ENCODE data around the gene PPP2R5A.

Gene PPP2R5A

DNA sequence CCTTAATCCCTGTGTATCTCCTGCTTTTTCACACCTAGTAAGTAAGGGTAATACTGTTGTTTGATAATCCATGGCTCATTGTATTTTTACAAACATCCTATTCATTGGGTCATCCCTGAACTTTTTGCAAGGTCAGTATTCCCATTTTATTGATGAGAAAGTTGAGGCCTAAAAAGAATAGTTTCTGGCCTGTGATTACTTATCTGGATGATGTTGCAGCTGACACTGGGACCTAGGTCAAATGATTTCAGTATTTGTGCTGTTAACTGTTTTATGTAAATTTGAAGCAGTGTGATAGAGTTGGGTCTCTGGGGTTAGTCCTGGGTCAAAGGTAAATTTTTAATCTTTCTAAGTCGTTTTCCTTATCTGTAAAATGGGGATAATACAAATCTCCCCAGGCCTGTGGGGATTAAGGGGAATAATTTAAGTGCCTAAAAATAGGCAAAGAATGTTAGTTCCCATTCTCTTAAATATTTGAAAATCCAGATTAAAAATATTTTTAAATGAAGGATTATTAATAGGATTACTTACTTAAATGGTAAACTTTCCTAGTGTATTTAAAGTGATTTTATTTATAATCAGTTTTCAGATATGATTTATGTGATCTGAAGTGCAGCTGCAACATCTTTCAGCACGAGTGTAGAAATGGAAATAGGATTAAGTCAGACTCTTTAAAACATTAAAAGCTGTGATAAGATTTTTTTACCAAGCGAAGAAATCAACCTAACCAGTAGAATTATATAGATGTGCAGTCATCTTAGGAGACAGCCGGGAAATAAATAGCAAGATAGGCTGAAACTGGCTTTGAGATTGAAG lies 4.3 kb downstream of the PPP2R5A start:
- Histone ChIP-seq H3K4me1 (ENCODE audit: control insufficient read depth in 1 of 2, insufficient read depth in 2 of 2, low read length in 2 of 2) (peaks cover 3 to 43% of the 10 kb centered on the region in 2 donors), H3K36me3 (ENCODE audit: control insufficient read depth in 1 of 2, insufficient read depth in 2 of 2, low read length in 2 of 2) (no peaks in the 10 kb centered on the region), H3K27me3 (ENCODE audit: low read depth, low read length) (no peaks in the 10 kb centered on the region), H3K9me3 (ENCODE audit: control insufficient read depth in 1 of 2, low read length in 2 of 2) (no peaks in the 10 kb centered on the region), H3K27ac (ENCODE audit: low read length) (no peak overlapping the region), H3K4me3 (ENCODE audit: low read depth in 1 of 2, low read length in 2 of 2) (no peak overlapping the region)

DNA sequence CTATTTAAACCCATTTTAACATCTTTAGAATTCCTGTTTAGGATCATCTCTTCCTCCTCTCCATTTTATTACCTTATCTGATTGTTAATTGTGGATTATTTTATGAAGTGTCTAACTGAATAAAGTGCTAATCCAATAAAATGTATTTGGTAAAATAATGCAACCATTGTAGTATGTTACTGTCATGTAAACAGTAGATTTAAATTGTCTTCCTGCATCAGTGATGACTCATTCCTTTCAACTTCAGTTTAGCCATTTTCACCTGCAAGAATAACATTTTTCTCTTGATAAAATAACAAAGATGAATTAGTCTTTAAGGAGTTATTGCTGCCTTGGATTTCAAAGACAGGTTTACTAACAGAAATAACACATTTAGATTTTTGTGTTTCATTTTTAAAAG lies 5.4 kb downstream of the PPP2R5A start:
- no peaks in the 10 kb centered on the region for H3K36me3 ChIP-seq (ENCODE audit: control insufficient read depth in 1 of 2, insufficient read depth in 2 of 2, low read length in 2 of 2)
- H3K4me1 ChIP-seq (ENCODE audit: control insufficient read depth in 1 of 2, insufficient read depth in 2 of 2, low read length in 2 of 2): peaks cover 3 to 42% of the 10 kb centered on the region in 2 donors
- no peak overlapping the region for H3K4me3 ChIP-seq (ENCODE audit: low read depth in 1 of 2, low read length in 2 of 2)
- no peak overlapping the region for H3K27ac ChIP-seq (ENCODE audit: low read length)
- no peaks in the 10 kb centered on the region for H3K9me3 ChIP-seq (ENCODE audit: control insufficient read depth in 1 of 2, low read length in 2 of 2)
- no peaks in the 10 kb centered on the region for H3K27me3 ChIP-seq (ENCODE audit: low read depth, low read length)

DNA sequence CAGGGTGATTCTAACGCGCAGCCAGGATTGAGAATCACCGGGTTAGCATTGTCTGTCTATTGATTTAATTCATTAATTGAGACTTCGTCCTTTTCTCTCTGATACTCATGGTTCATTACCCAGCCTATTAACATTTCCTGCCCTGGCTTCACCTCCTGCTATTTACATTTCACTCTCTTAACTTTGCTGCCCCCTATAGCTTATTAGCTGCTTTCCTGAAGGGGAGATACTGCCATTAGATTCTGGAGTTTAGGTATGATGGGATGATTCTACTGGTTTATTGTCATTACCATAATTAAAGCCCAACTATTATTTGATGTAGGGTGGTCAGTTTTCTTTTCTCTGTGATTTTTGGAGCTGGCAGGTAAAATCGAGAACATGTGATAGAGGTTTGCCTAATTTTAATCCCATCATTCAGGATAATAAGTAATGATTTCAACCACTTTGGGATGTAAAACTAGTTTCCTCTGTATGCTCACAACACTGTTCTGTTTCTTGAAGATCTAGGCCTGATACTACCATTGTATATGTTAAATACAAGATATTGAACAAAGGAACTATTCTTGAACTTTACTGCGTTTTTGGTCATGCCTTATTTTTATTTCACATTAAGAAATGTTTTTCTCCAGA lies 6.4 kb downstream of the PPP2R5A start:
- no peaks in the 10 kb centered on the region for H3K36me3 ChIP-seq (ENCODE audit: control insufficient read depth in 1 of 2, insufficient read depth in 2 of 2, low read length in 2 of 2)
- no peak overlapping the region for H3K27ac ChIP-seq (ENCODE audit: low read length)
- no peaks in the 10 kb centered on the region for H3K9me3 ChIP-seq (ENCODE audit: control insufficient read depth in 1 of 2, low read length in 2 of 2)
- no peak overlapping the region for H3K4me3 ChIP-seq (ENCODE audit: low read depth in 1 of 2, low read length in 2 of 2)
- no peaks in the 10 kb centered on the region for H3K27me3 ChIP-seq (ENCODE audit: low read depth, low read length)
- peaks cover 3 to 42% of the 10 kb centered on the region in 2 donors for H3K4me1 ChIP-seq (ENCODE audit: control insufficient read depth in 1 of 2, insufficient read depth in 2 of 2, low read length in 2 of 2)

DNA sequence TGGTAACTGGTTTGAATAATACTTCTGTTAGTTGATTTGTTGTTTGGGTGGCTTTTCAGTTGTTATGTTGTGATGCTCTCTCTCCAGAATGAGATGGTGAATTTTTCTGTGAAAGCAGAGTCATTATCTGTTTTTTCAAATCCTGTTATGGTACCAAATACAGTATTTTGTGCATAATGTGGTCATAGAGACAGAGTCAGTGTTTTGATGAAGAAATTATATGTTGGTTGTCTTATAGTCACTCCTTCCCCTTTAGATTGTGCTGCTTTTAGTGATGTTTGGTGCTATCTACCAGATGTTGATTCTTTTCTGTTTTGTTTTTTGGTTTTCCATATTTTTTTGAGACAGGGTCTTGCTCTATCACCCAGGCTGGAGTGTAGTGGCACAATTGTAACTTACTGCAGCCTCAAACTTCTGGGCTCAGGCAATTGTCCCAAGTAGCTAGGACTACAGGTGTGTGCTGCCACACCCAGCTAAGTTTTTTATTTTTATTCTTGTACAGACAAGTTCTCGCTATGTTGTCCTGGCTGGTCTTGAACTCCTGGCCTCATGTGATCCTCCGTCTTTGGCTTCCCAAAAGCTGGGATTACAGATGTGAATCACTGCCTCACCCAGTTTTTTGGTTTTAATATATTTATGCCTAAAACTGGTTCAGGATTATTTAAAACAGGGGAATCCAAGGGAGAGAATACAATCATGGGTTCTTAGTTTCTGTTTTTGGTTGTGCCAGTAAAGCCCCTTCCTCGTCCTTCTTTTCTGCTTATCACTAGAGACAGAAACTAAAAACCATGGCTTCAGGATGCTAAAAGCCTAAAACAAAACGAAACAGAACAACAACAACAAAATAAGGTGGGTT lies 7.3 kb downstream of the PPP2R5A start:
- H3K36me3 ChIP-seq (ENCODE audit: control insufficient read depth in 1 of 2, insufficient read depth in 2 of 2, low read length in 2 of 2): no peaks in the 10 kb centered on the region
- H3K27ac ChIP-seq (ENCODE audit: low read length): no peak overlapping the region
- H3K27me3 ChIP-seq (ENCODE audit: low read depth, low read length): no peaks in the 10 kb centered on the region
- peaks cover 3 to 42% of the 10 kb centered on the region in 2 donors for H3K4me1 ChIP-seq (ENCODE audit: control insufficient read depth in 1 of 2, insufficient read depth in 2 of 2, low read length in 2 of 2)
- no peak overlapping the region for H3K4me3 ChIP-seq (ENCODE audit: low read depth in 1 of 2, low read length in 2 of 2)
- no peaks in the 10 kb centered on the region for H3K9me3 ChIP-seq (ENCODE audit: control insufficient read depth in 1 of 2, low read length in 2 of 2)

DNA sequence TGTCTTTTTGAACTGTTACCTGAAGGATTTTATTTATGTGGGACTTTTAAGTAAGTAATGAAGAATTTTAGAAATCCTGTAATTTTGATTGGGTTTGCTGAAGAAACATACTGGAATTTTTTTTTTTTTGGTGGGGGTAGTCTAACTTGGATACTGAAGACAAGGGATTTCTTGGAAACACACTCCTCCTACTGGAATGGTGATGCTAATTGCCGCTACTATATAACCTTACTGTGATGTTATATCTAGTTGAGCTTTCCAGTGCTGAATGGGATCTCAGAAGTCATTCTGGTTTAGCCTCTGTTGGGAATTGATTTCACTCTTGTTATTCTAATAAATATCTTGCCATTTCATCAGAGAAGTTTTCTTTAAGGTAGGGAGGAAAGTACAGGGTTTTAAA lies 8.4 kb downstream of the PPP2R5A start:
- Histone ChIP-seq H3K4me1 (ENCODE audit: control insufficient read depth in 1 of 2, insufficient read depth in 2 of 2, low read length in 2 of 2) (peaks cover 3 to 36% of the 10 kb centered on the region in 2 donors), H3K27ac (ENCODE audit: low read length) (no peak overlapping the region), H3K4me3 (ENCODE audit: low read depth in 1 of 2, low read length in 2 of 2) (no peak overlapping the region), H3K27me3 (ENCODE audit: low read depth, low read length) (no peaks in the 10 kb centered on the region), H3K36me3 (ENCODE audit: control insufficient read depth in 1 of 2, insufficient read depth in 2 of 2, low read length in 2 of 2) (no peaks in the 10 kb centered on the region), H3K9me3 (ENCODE audit: control insufficient read depth in 1 of 2, low read length in 2 of 2) (no peaks in the 10 kb centered on the region)

DNA sequence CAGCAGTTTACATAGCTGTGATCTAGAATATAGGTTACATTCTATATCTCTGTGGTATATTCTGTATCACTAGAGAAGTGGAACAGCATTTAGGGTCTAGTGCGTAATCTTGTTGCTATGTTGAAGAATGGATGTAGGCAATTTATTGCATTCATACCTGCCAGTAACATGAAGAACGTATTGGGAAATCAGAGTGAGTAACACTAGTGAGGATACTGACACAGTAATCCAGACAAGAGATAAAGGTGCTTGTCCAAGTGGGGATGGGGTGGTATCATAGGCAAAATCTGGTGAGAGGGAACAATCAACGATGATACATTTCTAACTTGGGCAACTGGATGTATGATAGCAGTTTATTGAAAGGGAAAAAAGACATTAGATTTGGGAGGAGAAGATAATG lies 9.8 kb downstream of the PPP2R5A start:
- H3K4me1 ChIP-seq (ENCODE audit: control insufficient read depth in 1 of 2, insufficient read depth in 2 of 2, low read length in 2 of 2): peaks cover 3 to 23% of the 10 kb centered on the region in 2 donors
- H3K27ac ChIP-seq (ENCODE audit: low read length): no peak overlapping the region
- no peaks in the 10 kb centered on the region for H3K9me3 ChIP-seq (ENCODE audit: control insufficient read depth in 1 of 2, low read length in 2 of 2)
- no peaks in the 10 kb centered on the region for H3K27me3 ChIP-seq (ENCODE audit: low read depth, low read length)
- H3K4me3 ChIP-seq (ENCODE audit: low read depth in 1 of 2, low read length in 2 of 2): no peak overlapping the region
- H3K36me3 ChIP-seq (ENCODE audit: control insufficient read depth in 1 of 2, insufficient read depth in 2 of 2, low read length in 2 of 2): no peaks in the 10 kb centered on the region

DNA sequence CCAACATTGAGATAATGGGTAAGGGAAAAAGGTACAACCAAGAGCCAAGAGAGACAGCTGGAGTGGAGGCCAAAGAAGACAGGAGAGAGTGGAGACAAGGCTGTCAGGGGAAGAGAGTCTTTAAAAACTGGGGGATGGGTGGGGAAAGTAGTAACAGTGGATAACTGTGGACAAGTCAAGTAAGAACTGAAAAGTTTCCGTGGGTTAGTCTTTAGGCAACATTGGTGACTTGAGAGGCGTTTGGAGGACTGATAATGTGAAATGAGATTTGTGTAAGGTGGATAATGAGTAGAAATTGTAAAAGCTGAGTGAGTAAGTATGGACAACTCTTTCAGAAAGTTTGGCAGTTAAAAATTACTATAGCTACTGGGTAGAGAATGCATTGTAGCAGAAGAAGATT lies 10.4 kb downstream of the PPP2R5A start:
- no peaks in the 10 kb centered on the region for H3K27me3 ChIP-seq (ENCODE audit: low read depth, low read length)
- H3K27ac ChIP-seq (ENCODE audit: low read length): no peak overlapping the region
- peaks cover 3 to 17% of the 10 kb centered on the region in 2 donors for H3K4me1 ChIP-seq (ENCODE audit: control insufficient read depth in 1 of 2, insufficient read depth in 2 of 2, low read length in 2 of 2)

DNA sequence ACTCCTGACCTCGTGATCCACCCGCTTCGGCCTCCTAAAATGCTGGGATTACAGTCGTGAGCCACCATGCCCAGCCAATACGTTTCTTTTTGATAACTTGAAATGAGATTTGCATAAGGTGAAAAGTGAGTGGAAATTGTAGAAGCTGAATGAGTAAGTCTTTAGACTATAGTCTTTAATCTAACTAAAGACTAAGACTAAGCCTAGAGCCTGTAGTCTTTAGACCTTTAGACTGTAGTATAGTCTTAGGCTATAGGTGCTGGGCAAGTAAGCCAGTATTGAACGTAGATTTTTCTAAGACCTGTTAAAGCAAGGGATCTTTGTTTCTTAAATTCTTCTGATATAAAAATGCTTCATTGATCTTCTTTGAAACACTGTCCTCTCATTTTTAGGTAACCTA lies 12.1 kb downstream of the PPP2R5A start:
- no peak overlapping the region for H3K27ac ChIP-seq (ENCODE audit: low read length)
- H3K27me3 ChIP-seq (ENCODE audit: low read depth, low read length): no peaks in the 10 kb centered on the region
- no peaks in the 10 kb centered on the region for H3K36me3 ChIP-seq (ENCODE audit: control insufficient read depth in 1 of 2, insufficient read depth in 2 of 2, low read length in 2 of 2)
- H3K9me3 ChIP-seq (ENCODE audit: control insufficient read depth in 1 of 2, low read length in 2 of 2): no peaks in the 10 kb centered on the region
- peaks cover 0 to 12% of the 10 kb centered on the region in 2 donors for H3K4me1 ChIP-seq (ENCODE audit: control insufficient read depth in 1 of 2, insufficient read depth in 2 of 2, low read length in 2 of 2)
- H3K4me3 ChIP-seq (ENCODE audit: low read depth in 1 of 2, low read length in 2 of 2): no peak overlapping the region

More for the DNA sequence above, 10.4 kb downstream of the PPP2R5A start:
- Histone ChIP-seq H3K9me3 (ENCODE audit: control insufficient read depth in 1 of 2, low read length in 2 of 2) (no peaks in the 10 kb centered on the region), H3K36me3 (ENCODE audit: control insufficient read depth in 1 of 2, insufficient read depth in 2 of 2, low read length in 2 of 2) (no peaks in the 10 kb centered on the region), H3K4me3 (ENCODE audit: low read depth in 1 of 2, low read length in 2 of 2) (no peak overlapping the region)

DNA sequence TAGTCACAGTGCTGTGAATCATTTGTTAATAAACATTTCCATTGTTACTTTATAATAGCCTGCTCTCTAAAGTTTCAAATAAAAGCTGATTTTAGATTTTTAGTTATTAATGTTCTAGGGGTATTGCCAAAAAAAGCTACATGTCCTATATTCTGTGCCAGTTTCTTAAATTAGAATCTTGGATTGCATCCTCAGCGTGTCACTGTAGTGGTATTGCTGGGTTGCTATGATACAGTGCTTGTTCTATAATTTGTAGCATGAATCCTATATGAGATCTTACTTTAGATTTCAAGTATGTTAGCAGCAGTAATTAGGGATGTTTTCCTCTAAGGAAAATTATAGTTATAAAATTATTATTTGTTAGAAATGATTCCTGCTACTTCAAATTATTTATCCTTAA lies 16.4 kb downstream of the PPP2R5A start:
- Histone ChIP-seq H3K36me3 (ENCODE audit: control insufficient read depth in 1 of 2, insufficient read depth in 2 of 2, low read length in 2 of 2) (no peaks in the 10 kb centered on the region), H3K4me1 (ENCODE audit: control insufficient read depth in 1 of 2, insufficient read depth in 2 of 2, low read length in 2 of 2) (peaks cover 0 to 9% of the 10 kb centered on the region in 2 donors), H3K27me3 (ENCODE audit: low read depth, low read length) (no peaks in the 10 kb centered on the region), H3K4me3 (ENCODE audit: low read depth in 1 of 2, low read length in 2 of 2) (no peak overlapping the region), H3K9me3 (ENCODE audit: control insufficient read depth in 1 of 2, low read length in 2 of 2) (no peaks in the 10 kb centered on the region), H3K27ac (ENCODE audit: low read length) (no peak overlapping the region)

DNA sequence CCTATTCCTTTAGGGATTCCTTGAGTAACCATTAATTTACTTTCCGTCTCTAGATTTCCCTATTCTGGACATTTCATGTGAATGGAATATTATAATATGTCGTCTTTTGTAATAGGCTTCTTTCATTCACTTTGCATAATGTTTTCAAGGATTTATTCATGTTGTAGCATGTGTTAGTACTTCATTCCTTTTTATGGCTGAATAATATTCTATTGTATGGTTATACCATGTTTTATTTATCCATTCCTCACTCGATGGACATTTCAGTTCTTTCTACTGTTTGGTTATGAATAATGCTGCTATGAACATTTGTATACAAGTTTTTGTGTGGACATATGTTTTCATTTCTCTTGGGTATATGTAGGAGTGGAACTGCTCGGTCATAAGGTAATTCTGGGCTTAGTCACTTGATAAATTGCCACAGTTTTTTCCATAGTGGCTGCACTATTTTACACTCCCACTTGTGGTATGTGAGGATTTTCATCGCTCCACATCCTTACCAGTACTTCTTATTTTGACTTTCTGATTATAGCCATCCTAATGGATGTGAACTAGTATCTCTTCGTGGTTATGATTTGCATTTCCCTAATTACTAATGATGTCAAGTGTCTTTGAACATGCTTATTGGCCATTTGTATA lies 17.7 kb downstream of the PPP2R5A start:
- H3K9me3 ChIP-seq (ENCODE audit: control insufficient read depth in 1 of 2, low read length in 2 of 2): no peaks in the 10 kb centered on the region
- H3K4me1 ChIP-seq (ENCODE audit: control insufficient read depth in 1 of 2, insufficient read depth in 2 of 2, low read length in 2 of 2): peaks cover 0 to 9% of the 10 kb centered on the region in 2 donors
- no peak overlapping the region for H3K27ac ChIP-seq (ENCODE audit: low read length)
- H3K4me3 ChIP-seq (ENCODE audit: low read depth in 1 of 2, low read length in 2 of 2): no peak overlapping the region
- no peaks in the 10 kb centered on the region for H3K27me3 ChIP-seq (ENCODE audit: low read depth, low read length)
- H3K36me3 ChIP-seq (ENCODE audit: control insufficient read depth in 1 of 2, insufficient read depth in 2 of 2, low read length in 2 of 2): no peaks in the 10 kb centered on the region

DNA sequence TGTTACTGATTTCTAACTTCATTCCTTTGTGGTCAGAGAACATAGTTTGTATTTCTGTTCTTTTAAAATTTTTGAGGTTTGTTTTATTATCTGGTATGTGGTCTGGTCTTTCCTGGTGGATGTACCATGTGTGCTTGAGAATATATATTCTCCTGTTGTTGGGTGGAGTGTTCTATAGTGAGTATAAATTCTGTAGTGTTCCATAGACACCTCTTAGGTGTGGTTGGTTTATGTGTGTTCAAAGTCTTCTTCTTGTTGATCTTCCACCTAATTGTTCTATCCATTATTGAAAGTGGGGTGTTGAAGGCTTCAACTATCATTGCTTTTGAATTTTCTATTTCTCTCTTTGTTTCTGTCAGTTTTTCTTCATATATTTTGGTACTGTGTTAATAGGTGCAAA lies 20.1 kb downstream of the PPP2R5A start:
- no peak overlapping the region for H3K27ac ChIP-seq (ENCODE audit: low read length)
- H3K27me3 ChIP-seq (ENCODE audit: low read depth, low read length): no peaks in the 10 kb centered on the region
- H3K4me1 ChIP-seq (ENCODE audit: control insufficient read depth in 1 of 2, insufficient read depth in 2 of 2, low read length in 2 of 2): peaks cover 0 to 12% of the 10 kb centered on the region in 2 donors
- H3K36me3 ChIP-seq (ENCODE audit: control insufficient read depth in 1 of 2, insufficient read depth in 2 of 2, low read length in 2 of 2): no peaks in the 10 kb centered on the region
- H3K9me3 ChIP-seq (ENCODE audit: control insufficient read depth in 1 of 2, low read length in 2 of 2): no peaks in the 10 kb centered on the region
- no peak overlapping the region for H3K4me3 ChIP-seq (ENCODE audit: low read depth in 1 of 2, low read length in 2 of 2)

Measured in muscle layer of duodenum (tissue), 2 donors.